ENCODE data around the gene FLNA. TPM values are rescaled to one million over a fixed set of nuclear protein-coding genes. Genes with fewer than 3 reads are reported as not detected.

FLNA gene
- total RNA-seq, 1 donor from 2014 or later = 225 TPM

DNA sequence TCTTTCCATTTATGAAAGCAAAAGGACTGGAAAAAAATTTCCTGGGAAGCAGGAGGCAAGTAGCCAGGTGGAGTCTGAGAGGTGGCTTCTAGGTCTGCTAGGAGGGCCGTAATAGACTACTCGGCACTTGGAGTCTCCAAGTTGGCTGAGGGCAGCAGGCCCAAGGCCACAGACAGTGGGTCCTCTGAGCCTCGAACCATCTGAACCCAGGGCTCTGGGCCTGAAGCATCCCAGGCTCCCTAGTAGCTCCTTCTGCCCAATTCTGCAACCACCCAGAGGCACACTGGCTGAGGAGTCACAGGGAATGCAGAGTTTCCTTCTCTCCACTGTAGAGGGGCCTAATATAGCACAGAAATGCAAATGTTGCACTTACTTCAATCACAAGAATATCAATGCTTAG lies 59.0 kb downstream of the FLNA start:
- Histone ChIP-seq H3K4me1 (no peaks in the 10 kb centered on the region), H3K27ac (replicated peaks) (no peak overlapping the region), H3K27me3 (ENCODE audit: low read depth) (no peaks in the 10 kb centered on the region), H3K36me3 (no peaks in the 10 kb centered on the region), H3K9me3 (replicated peaks) (no peaks in the 10 kb centered on the region), H3K4me3 (no peak overlapping the region)
- intact Hi-C loops (cut with micrococcal nuclease) = no loop called here
- TF ChIP-seq, protein P1, sequence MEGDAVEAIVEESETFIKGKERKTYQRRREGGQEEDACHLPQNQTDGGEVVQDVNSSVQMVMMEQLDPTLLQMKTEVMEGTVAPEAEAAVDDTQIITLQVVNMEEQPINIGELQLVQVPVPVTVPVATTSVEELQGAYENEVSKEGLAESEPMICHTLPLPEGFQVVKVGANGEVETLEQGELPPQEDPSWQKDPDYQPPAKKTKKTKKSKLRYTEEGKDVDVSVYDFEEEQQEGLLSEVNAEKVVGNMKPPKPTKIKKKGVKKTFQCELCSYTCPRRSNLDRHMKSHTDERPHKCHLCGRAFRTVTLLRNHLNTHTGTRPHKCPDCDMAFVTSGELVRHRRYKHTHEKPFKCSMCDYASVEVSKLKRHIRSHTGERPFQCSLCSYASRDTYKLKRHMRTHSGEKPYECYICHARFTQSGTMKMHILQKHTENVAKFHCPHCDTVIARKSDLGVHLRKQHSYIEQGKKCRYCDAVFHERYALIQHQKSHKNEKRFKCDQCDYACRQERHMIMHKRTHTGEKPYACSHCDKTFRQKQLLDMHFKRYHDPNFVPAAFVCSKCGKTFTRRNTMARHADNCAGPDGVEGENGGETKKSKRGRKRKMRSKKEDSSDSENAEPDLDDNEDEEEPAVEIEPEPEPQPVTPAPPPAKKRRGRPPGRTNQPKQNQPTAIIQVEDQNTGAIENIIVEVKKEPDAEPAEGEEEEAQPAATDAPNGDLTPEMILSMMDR (IDR thresholded peaks at IDR 0.05; ENCODE audit: borderline replicate concordance) = no peak
- DNase-seq = no peak

DNA sequence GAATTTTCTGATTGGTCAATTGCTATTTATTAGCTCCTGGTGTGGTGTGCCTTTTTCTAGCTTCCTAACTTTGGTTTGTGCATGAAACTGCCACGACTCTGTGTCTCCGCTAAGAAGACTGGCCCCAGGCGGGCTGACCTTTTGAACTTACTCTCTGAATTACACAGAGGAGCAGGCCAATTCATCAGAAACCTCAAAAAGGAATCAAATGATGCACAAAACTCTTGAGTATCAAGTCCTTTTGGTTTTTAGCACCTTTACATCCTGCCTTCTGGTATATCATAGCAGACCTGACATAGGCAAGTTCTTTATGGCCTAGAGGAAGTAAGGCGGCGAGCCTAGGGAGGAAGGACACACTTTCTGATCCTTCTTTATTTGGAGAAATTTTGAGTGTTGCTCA lies 61.3 kb downstream of the FLNA start:
- no peaks in the 10 kb centered on the region for H3K36me3 ChIP-seq
- H3K4me1 ChIP-seq = peaks cover 4% of the 10 kb centered on the region
- no peak overlapping the region for H3K4me3 ChIP-seq
- DNase-seq = no peak
- intact Hi-C loops (cut with micrococcal nuclease) = no loop called here
- no peaks in the 10 kb centered on the region for H3K9me3 ChIP-seq (replicated peaks)
- no peaks in the 10 kb centered on the region for H3K27me3 ChIP-seq (ENCODE audit: low read depth)
- TF ChIP-seq, protein P1 (IDR thresholded peaks at IDR 0.05; ENCODE audit: borderline replicate concordance) = no peak
- H3K27ac ChIP-seq (replicated peaks) = no peak overlapping the region

DNA sequence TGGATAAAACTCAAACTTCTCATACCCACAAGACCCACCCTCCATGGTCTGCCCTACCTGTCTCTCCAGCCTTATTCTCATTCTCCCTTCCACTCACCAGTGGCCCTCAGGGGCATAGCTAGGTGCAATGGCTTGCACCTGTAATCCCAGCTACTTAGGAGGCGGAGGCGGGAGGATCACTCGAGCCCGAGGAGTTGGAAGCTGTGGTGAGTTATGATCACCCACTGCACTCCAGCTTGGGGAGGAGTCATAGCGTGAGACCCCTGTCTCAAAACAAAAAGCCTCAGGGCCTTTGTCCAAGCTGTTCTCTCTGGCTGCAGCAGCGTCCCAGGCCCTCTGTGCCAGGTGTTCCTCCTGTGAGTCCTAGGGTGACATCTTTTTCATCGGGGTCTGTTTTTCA lies 62.3 kb downstream of the FLNA start:
- TF ChIP-seq, protein P1 (IDR thresholded peaks at IDR 0.05; ENCODE audit: borderline replicate concordance) = no peak
- DNase-seq = no peak
- H3K27me3 ChIP-seq (ENCODE audit: low read depth) = no peaks in the 10 kb centered on the region
- H3K36me3 ChIP-seq = no peaks in the 10 kb centered on the region
- H3K4me1 ChIP-seq = peaks cover 4% of the 10 kb centered on the region
- no peak overlapping the region for H3K27ac ChIP-seq (replicated peaks)
- H3K9me3 ChIP-seq (replicated peaks) = no peaks in the 10 kb centered on the region
- intact Hi-C loops (cut with micrococcal nuclease) = no loop called here
- no peak overlapping the region for H3K4me3 ChIP-seq

DNA sequence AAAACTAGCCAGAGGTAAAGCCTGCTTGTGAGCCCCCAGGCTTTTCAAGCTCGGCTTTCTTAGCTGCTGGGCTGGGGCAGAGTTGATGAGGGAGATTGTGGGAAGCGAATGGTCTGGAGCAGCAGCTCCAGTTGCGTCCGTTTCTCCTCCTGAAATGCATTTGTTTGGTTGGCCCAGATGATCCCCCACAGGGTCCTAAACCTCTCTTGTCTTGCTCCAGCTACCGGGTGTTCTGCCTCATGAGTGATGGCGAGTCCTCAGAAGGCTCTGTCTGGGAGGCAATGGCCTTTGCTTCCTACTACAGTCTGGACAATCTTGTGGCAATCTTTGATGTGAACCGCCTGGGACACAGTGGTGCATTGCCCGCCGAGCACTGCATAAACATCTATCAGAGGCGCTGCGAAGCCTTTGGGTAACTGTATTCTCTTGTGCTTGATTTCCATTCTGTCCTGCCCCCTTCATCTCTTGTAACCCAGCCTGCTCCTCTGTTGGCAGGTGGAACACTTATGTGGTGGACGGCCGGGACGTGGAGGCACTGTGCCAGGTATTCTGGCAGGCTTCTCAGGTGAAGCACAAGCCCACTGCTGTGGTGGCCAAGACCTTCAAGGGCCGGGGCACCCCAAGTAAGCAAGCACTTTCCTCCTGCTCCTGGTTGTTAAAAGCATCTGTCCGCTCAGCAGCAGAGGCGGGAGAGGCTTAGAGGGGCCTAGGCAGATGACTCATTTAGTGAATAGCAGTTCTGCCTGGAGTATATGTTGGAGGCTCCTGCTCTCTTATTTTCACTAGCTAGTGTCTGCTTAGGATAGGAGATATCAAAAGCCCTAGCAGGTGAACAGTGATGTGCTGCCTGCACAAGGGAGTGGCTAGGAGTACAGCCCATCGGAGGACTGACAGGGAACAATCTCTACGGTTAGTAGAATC lies 63.6 kb downstream of the FLNA start:
- H3K27me3 ChIP-seq (ENCODE audit: low read depth) = no peaks in the 10 kb centered on the region
- H3K4me3 ChIP-seq = no peak overlapping the region
- no peak for DNase-seq
- no peaks in the 10 kb centered on the region for H3K36me3 ChIP-seq
- TF ChIP-seq, protein P1 (IDR thresholded peaks at IDR 0.05; ENCODE audit: borderline replicate concordance) = no peak
- H3K4me1 ChIP-seq = peaks cover 4% of the 10 kb centered on the region
- intact Hi-C loops (cut with micrococcal nuclease) = no loop called here
- H3K27ac ChIP-seq (replicated peaks) = no peak overlapping the region
- no peaks in the 10 kb centered on the region for H3K9me3 ChIP-seq (replicated peaks)

DNA sequence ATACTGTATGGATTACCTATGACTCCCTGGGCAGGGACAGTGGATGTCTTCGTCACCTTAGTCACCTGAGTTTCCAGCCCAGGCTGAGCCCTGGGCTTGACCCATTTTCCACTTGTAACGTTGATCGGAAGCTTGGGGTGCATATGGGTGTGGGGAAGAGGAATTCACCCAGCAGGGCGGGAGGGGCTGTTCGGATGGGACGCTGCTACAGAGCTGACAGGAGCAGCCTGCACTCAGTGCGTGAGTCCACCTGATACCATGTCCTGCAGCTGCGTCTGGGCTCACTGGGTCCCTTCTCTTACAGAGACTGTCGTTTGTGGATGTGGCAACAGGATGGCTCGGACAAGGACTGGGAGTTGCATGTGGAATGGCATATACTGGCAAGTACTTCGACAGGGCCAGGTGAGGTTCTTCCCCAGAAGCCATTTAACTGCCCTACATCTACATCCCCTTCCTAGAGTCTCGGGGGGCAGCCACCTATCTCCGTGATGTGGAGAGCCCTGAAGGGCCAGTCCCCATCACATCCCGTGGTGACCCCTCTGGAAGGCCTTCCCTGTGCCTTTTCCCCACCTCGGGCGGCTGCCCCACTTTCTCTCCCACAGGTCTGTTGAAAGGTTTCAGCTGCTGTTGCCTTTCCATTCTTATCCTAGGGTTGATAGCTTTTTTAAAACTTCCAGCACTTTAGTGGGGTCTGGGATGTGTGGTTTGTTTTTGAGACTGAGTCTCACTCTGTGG lies 65.2 kb downstream of the FLNA start:
- H3K27ac ChIP-seq (replicated peaks) = no peak overlapping the region
- no peaks in the 10 kb centered on the region for H3K9me3 ChIP-seq (replicated peaks)
- no peak overlapping the region for H3K4me3 ChIP-seq
- H3K27me3 ChIP-seq (ENCODE audit: low read depth) = no peaks in the 10 kb centered on the region
- no peak for DNase-seq
- H3K4me1 ChIP-seq = peaks cover 4% of the 10 kb centered on the region
- TF ChIP-seq, protein P1 (IDR thresholded peaks at IDR 0.05; ENCODE audit: borderline replicate concordance) = no peak
- H3K36me3 ChIP-seq = no peaks in the 10 kb centered on the region
- intact Hi-C loops (cut with micrococcal nuclease) = no loop called here

Measured in left ventricle myocardium inferior (tissue), 1 donor.